Skeletal muscle tissue (tissue), 4 donors: ENCODE measurements around the gene PLLP. TPM values are rescaled to one million over a fixed set of nuclear protein-coding genes. Genes with fewer than 3 reads are reported as not detected.

Experiments
- H3K27ac ChIP-seq: one replicate; pipeline ENCODE4 v1.7.0; 2013; ENCODE audit warnings: mild to moderate bottlenecking, low read depth, low read length, inconsistent platforms
- H3K27me3 ChIP-seq, 3 donors: one replicate each; pipeline ENCODE4 v1.7.0; 2013; ENCODE audit warnings: low read length in 3 of 3; ENCODE audit not compliant: control insufficient read depth in 3 of 3, insufficient read depth in 3 of 3
- H3K36me3 ChIP-seq, 3 donors: one replicate each; pipeline ENCODE4 v1.7.0; 2013; ENCODE audit warnings: low read length in 3 of 3; ENCODE audit not compliant: control insufficient read depth in 3 of 3, insufficient read depth in 3 of 3
- H3K4me1 ChIP-seq, 3 donors: one replicate each; pipeline ENCODE4 v1.7.0; 2013; ENCODE audit warnings: low read length in 3 of 3, mild to moderate bottlenecking in 3 of 3; ENCODE audit not compliant: control insufficient read depth in 3 of 3, insufficient read depth in 3 of 3
- H3K4me3 ChIP-seq, 3 donors: one replicate each; pipeline ENCODE4 v1.7.0; 2013; ENCODE audit warnings: low read length in 3 of 3
- H3K9ac ChIP-seq, 3 donors: one replicate each; pipeline ENCODE4 v1.7.0; 2013; ENCODE audit warnings: low read length in 3 of 3, mild to moderate bottlenecking in 3 of 3, moderate library complexity in 2 of 3, low read depth in 1 of 3
- H3K9me3 ChIP-seq, 3 donors: one replicate each; pipeline ENCODE4 v1.7.0; 2013; ENCODE audit warnings: low read length in 3 of 3; ENCODE audit not compliant: control insufficient read depth in 3 of 3
- total RNA-seq: library from RNA; depleted of rRNA; stranded (reverse); fragments of >200 nt; gene quantifications from one replicate; pipeline ENCODE4 v1.2.3, GENCODE V29; 2014
- donor health status: Osteomylitis.

Gene PLLP
- total RNA-seq, 1 donor from 2014 or later: under 0.01 TPM

DNA sequence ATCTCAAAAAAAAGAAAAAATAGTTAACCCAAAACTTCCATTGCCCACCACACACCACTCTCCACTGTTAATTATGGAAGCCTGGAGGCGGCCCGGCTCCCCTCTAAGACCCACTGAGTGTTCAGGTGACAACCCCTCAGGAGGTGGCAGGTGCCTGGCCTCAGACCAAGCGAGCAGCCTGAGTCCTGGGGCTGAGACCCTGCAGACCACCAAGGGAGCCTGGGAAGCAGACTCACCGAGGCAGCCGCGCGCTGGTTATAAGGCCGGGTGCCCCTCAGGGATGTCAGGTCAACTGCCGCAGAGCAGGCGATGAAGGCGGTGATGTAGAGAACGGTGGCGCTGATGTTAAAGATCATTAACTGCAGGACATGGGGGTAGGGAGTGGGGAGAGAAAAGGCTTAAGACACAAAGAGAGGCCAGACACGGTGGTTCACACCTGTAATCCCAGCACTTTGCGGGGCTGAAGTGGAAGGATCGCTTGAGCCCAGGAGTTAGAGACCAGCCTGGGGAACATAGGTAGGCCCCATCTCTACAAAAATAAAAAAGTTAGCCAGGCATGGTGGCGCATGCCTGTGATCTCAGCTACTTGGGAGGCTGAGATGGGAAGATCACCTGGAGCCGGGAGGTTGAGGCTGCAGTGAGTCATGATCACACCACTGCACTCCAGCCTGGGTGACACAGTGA, 26.1 kb downstream of the PLLP start:
- H3K27me3 ChIP-seq: no peaks in the 10 kb centered on the region
- H3K27ac ChIP-seq: no peak overlapping the region
- H3K4me3 ChIP-seq: no peak overlapping the region
- H3K4me1 ChIP-seq: peaks cover 0 to 4% (median 0%) of the 10 kb centered on the region in 3 donors
- peaks cover 7 to 26% (median 26%) of the 10 kb centered on the region in 3 donors for H3K36me3 ChIP-seq
- H3K9me3 ChIP-seq: no peaks in the 10 kb centered on the region
- no peak overlapping the region for H3K9ac ChIP-seq

DNA sequence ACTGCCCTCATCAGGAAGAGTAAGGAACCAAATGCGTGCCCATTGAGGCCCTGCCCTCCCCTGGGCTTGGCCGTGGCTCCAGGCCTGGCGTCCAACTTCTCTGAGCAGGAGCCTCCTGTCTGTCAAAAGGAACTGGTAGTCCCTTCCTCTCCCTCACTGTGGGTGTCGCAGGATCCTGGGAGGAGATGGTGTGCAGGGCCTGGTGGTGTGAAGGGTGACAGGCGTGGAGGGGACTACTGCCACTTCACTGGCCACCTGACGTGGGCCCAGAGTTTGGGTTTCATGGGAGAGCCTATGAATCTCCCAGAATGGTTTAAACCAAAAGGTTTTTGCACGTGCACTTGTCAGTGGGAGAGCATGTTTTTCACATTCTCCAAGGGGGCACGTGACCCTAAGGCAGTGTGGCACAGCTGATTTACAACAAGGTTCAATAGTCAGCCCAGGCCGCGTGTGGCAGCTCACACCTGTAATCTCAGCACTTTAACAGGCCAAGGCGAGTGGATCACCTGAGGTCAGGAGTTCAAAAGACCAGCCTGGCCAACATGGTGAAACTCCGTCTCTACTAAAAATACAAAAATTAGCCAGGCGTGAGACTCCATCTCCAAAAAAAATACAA, 26.9 kb downstream of the PLLP start:
- peaks cover 0 to 4% (median 0%) of the 10 kb centered on the region in 3 donors for H3K4me1 ChIP-seq
- H3K27ac ChIP-seq: no peak overlapping the region
- H3K9ac ChIP-seq: peak overlapping the region in 1 of 3 donors; percentile 3
- no peaks in the 10 kb centered on the region for H3K27me3 ChIP-seq
- H3K4me3 ChIP-seq: no peak overlapping the region
- H3K9me3 ChIP-seq: no peaks in the 10 kb centered on the region
- H3K36me3 ChIP-seq: peaks cover 15 to 34% (median 33%) of the 10 kb centered on the region in 3 donors

DNA sequence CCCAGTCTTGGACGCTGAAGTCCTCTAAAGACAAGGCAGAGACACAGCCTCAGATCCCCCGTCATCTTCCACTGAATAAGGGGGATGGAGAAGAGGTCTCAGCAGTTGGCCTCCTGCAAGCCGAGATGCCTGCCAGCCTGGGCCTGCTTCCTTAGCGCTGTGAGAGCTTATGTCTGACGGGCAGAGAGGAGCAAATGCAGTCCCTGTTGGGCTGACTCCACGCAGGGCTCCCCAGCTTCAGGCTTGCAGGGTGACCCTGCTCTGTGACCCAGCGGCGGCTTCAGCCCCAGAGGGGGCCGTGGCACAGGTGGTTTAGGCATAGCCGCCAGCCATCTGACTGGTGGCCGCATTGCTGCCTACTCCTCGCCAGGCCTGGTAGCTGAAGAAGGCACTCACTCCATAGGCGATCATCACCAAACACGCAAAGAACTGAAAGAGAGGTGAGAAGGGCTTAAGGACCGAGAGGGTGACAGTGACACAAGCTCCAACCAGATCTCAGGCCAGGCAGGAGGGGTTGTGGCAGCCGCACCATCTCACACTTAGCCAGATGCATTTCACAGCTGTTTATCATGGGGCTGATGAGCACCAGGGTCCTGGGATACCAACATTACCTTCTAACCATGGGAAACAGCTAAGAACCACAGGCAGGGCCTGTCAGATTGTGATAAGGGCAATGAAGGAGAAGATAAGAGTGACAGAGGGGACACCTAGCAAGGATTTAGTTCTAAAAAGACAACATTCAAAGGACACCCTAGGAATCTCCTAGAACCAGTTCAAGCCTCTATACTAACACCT, 27.7 kb downstream of the PLLP start:
- H3K4me1 ChIP-seq: peaks cover 0 to 4% (median 0%) of the 10 kb centered on the region in 3 donors
- no peak overlapping the region for H3K4me3 ChIP-seq
- peaks cover 23 to 41% (median 40%) of the 10 kb centered on the region in 3 donors for H3K36me3 ChIP-seq
- no peaks in the 10 kb centered on the region for H3K9me3 ChIP-seq
- H3K27ac ChIP-seq: no peak overlapping the region
- H3K27me3 ChIP-seq: no peaks in the 10 kb centered on the region
- H3K9ac ChIP-seq: peak overlapping the region in 1 of 3 donors; percentile 8

DNA sequence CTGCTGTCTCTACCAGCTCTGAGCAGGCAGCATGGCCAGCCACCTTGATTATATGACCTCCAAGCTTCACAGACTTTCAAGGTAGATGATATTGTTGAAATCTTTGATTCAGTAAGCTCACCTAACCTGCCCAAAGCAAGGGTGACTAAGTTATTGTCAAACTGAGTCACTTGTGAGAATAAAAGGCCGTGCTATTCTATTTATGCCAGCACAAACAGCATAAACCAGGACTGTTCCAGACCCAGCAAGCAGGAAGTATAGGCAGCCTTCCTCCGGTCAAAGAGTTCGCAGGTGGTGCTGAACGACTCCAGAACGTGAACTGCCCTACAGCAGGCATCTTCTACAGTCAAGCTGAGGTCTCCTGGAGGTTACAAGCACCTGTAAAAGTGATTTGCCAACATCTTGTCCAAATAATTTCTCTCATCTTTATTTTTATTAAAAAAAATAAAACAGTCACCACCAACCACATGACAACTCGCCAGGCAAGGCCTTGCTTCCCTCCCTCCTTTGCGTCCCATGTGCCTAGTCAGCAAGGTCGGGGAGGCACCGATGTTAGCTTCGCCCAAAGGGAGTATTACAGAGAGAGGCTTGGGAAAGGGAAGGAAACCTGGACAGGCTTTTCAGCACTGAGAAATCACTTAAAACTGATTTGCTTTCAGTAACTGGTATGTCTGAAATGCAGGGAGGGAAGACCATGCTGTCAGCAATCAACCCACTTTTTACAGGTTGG, 28.6 kb downstream of the PLLP start:
- Histone ChIP-seq H3K4me1 (peaks cover 0 to 4% (median 0%) of the 10 kb centered on the region in 3 donors), H3K9me3 (no peaks in the 10 kb centered on the region), H3K4me3 (no peak overlapping the region), H3K9ac (no peak overlapping the region), H3K27ac (no peak overlapping the region), H3K36me3 (peaks cover 30 to 50% (median 49%) of the 10 kb centered on the region in 3 donors), H3K27me3 (no peaks in the 10 kb centered on the region)

DNA sequence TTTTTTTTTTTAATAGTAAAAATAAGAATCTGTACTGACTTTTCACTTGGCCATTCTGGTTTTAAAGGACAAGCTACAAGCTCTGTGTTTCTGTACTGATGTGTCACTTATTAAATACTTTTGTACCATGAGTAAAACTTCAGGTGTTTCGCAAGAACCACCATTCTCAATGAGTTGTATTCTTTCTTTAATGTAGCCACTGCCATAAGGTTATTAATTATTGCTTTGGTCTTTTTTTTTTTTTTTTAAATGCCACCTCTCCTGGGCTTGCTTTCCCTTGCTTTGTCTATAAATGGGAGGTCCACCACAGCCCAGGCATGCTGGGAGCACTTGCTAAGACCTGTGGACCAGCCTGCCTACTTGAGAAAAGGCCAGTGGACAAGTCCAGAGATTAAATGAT, 31.0 kb downstream of the PLLP start:
- Histone ChIP-seq H3K4me1 (no peaks in the 10 kb centered on the region), H3K36me3 (peaks cover 50 to 71% (median 66%) of the 10 kb centered on the region in 3 donors), H3K4me3 (no peak overlapping the region)

DNA sequence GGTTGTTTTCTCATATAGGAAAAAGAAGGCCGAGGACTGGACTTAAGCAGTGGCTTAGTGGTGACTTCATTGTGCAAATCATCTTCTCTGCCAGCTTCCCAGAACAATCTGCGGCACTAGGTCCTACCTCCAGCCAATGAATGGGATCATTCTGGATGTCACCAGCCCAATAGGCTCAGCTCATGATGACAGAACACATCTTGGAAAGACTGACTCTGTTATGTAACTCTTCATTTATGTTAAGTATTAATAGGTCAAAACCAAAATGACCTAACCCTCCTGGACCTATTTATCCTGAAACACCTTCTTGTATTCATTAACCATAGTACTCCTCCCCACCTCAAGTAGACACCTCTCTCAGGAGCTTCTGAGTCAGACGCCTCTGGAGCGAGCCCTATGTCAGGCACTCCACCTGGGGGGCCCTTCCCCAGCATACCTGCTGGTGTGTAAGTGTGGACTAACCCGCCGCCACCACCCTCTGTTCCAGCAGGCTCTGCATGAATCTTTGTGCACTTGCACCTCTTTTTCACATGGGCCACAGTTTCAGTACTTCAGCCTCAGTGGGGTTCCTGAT, 32.2 kb downstream of the PLLP start:
- Histone ChIP-seq H3K4me3 (no peak overlapping the region), H3K27ac (no peak overlapping the region), H3K9ac (no peak overlapping the region), H3K36me3 (peaks cover 52 to 79% (median 70%) of the 10 kb centered on the region in 3 donors), H3K27me3 (no peaks in the 10 kb centered on the region), H3K9me3 (no peaks in the 10 kb centered on the region), H3K4me1 (no peaks in the 10 kb centered on the region)

More for the DNA sequence above, 31.0 kb downstream of the PLLP start:
- Histone ChIP-seq H3K27ac (no peak overlapping the region), H3K9me3 (no peaks in the 10 kb centered on the region), H3K27me3 (no peaks in the 10 kb centered on the region), H3K9ac (no peak overlapping the region)

DNA sequence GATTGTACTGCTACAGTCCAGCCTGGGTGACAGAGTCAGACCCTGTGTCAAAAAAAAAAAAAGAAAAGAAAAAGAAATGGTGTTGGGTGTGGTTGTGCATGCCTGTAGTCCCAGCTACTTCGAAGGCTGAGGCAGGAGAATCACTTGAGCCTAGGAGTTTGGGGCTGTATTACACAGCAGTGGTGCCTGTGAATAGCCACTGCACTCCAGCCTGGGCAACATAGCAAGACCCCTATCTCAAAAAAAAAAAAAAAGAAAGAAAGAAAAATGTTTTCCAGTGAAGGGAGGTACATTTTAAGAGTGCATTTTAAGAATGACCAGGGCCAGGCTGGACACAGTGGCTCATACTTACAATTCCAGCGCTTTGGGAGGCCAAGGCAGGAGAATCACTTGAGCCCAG, 33.1 kb downstream of the PLLP start:
- Histone ChIP-seq H3K4me1 (no peaks in the 10 kb centered on the region), H3K27ac (no peak overlapping the region), H3K36me3 (peaks cover 54 to 73% (median 66%) of the 10 kb centered on the region in 3 donors), H3K9ac (no peak overlapping the region), H3K4me3 (no peak overlapping the region), H3K9me3 (no peaks in the 10 kb centered on the region), H3K27me3 (no peaks in the 10 kb centered on the region)

DNA sequence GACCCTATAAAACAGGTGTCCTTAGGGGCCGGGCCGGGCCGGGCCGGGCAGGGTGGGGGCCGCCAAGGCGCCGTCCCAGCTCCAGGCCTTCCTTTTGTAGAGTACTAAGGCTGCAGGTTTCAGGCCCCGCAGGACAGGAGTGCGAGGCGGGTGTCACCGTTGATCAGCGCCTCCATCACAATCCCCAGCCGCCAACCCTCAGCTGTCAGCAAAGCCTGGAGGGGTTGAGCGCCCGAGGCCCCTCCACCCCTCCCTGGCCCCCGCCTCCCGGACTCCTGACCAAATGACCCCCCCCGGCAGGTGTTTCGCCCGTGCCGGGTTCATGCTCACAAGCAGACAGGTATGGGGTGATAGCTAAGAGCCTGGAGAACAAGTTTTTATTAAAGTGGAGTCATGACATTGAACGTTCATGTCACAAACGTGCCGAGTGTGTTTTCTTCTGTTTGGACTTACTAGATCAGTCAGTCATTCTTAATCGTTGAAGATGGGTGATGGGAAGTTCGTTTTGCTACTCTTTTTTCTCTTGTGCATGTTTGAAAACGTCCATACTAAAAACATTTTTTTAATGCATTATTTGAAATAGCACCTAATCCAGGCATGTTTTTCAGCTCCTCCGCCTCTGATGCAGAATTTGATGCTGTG, 38.9 kb downstream of the PLLP start:
- Histone ChIP-seq H3K4me1 (peaks cover 2 to 6% (median 5%) of the 10 kb centered on the region in 3 donors), H3K36me3 (peaks cover 23 to 29% (median 24%) of the 10 kb centered on the region in 3 donors), H3K27ac (peak overlapping the region; percentile 87), H3K9ac (peak overlapping the region; percentile 80 to 90 (median 81)), H3K9me3 (no peaks in the 10 kb centered on the region), H3K4me3 (peak overlapping the region; percentile 69 to 81 (median 78)), H3K27me3 (no peaks in the 10 kb centered on the region)
